Fibroblast of lung (primary cell): Measurements from ENCODE around the gene MPRIP. TPM values are rescaled to one million over a fixed set of nuclear protein-coding genes. Genes with fewer than 3 reads are reported as not detected.
"Not testable (repeated sequence)": the region's sequence is repeated elsewhere in the genome, so short reads cannot be mapped to it uniquely, and the experiment has no call there.

Source experiments
- DNase-seq, 2 donors: peaks; one replicate each; pipeline versions ENCODE4 v3.0.0 to v3.0.0-alpha.2; 2010; ENCODE audit warnings: low read depth in 2 of 2
- H2AFZ ChIP-seq: 2 replicates; pipeline ENCODE4 v1.5.1; 2012; ENCODE audit warnings: low read length, control low read depth, inconsistent platforms
- H3K27ac ChIP-seq: 2 replicates; pipeline ENCODE4 v1.5.1; 2011; ENCODE audit warnings: low read length, control low read depth; ENCODE audit not compliant: insufficient read depth
- H3K27me3 ChIP-seq: 2 replicates; pipeline ENCODE4 v1.5.1; 2011; ENCODE audit warnings: mild to moderate bottlenecking, low read length; ENCODE audit not compliant: control insufficient read depth, insufficient read depth
- H3K36me3 ChIP-seq: 2 replicates; pipeline ENCODE4 v1.5.1; 2011; ENCODE audit warnings: low read length; ENCODE audit not compliant: control insufficient read depth, insufficient read depth
- H3K4me1 ChIP-seq: 2 replicates; pipeline ENCODE4 v1.5.1; 2011; ENCODE audit warnings: low read length; ENCODE audit not compliant: control insufficient read depth, insufficient read depth; ENCODE audit errors: extremely low read depth
- H3K4me2 ChIP-seq: 2 replicates; pipeline ENCODE4 v1.5.1; 2011; ENCODE audit warnings: low read length, control low read depth; ENCODE audit not compliant: insufficient read depth; ENCODE audit errors: extremely low read depth
- H3K4me3 ChIP-seq, 4 experiments: fragments of 200-600 bp in 1 of 4; sonication (generic) in 1 of 4; replicated peaks in 1 of 4; 2 replicates each; pipeline ENCODE4 v1.5.1; 2011 to 2016; ENCODE audit warnings: low read length in 4 of 4, low read depth in 3 of 4, mild to moderate bottlenecking in 3 of 4, control low read depth in 2 of 4, inconsistent platforms in 1 of 4, mixed read lengths in 1 of 4; ENCODE audit not compliant: insufficient read depth in 1 of 4; ENCODE audit errors: control extremely low read depth in 1 of 4
- H3K79me2 ChIP-seq: 2 replicates; pipeline ENCODE4 v1.5.1; 2012; ENCODE audit warnings: mild to moderate bottlenecking, low read length, inconsistent platforms; ENCODE audit not compliant: control insufficient read depth, insufficient read depth
- H3K9ac ChIP-seq: 2 replicates; pipeline ENCODE4 v1.5.1; 2011; ENCODE audit warnings: mild to moderate bottlenecking, low read length, control low read depth; ENCODE audit not compliant: insufficient read depth
- H3K9me3 ChIP-seq: 2 replicates; pipeline ENCODE4 v1.5.1; 2012; ENCODE audit warnings: low read depth, low read length; ENCODE audit not compliant: control insufficient read depth, insufficient read depth
- H4K20me1 ChIP-seq: 2 replicates; pipeline ENCODE4 v1.5.1; 2011; ENCODE audit warnings: low read length; ENCODE audit not compliant: control insufficient read depth, insufficient read depth; ENCODE audit errors: extremely low read depth
- CTCF ChIP-seq, 2 donors: IDR thresholded peaks in 1 of 2; conservative IDR thresholded peaks in 1 of 2; 1 replicate in 1 of 2; 2 replicates in 1 of 2; pipeline ENCODE4 v1.5.1; 2011 to 2012; ENCODE audit warnings: low read length in 2 of 2, control low read depth in 1 of 2, inconsistent platforms in 1 of 2, low read depth in 1 of 2, mild to moderate bottlenecking in 1 of 2
- EZH2 ChIP-seq: IDR thresholded peaks from 2 replicates; pipeline ENCODE4 v1.5.1; 2012; ENCODE audit warnings: low read length, control low read depth, mild to moderate bottlenecking; ENCODE audit errors: missing control alignments
- polyA plus RNA-seq, 2 donors: library from polyadenylated mRNA; depleted of rRNA in 1 of 2; stranded (reverse) in 1 of 2; unstranded in 1 of 2; fragments of >200 nt; gene quantifications; 2 replicates each; pipeline ENCODE4 v1.2.1, GENCODE V29; 2011 to 2012; ENCODE audit warnings: missing spikeins in 1 of 2
- total RNA-seq: library from RNA; depleted of rRNA; stranded (reverse); fragments of >200 nt; gene quantifications from 2 replicates; pipeline ENCODE4 v1.2.1, GENCODE V29; 2014

MPRIP gene
- total and polyA plus RNA-seq, 2 donors (not counting 1 experiment from before 2014, with no cell fraction given), result 104 to 124 TPM

GRCh38 chr17:17001874-17002520, 40.3 kb upstream of the MPRIP start:
- Histone ChIP-seq H3K27ac (no peak overlapping the region), H3K4me2 (no peak overlapping the region), H3K4me3 (no peak overlapping the region), H3K9ac (no peak overlapping the region), H3K36me3 (no peaks in the 10 kb centered on the region), H3K79me2 (no peaks in the 10 kb centered on the region), H3K27me3 (peaks cover 2% of the 10 kb centered on the region), H3K4me1 (no peaks in the 10 kb centered on the region), H4K20me1 (no peaks in the 10 kb centered on the region), H3K9me3 (no peaks in the 10 kb centered on the region), H2AFZ (no peak overlapping the region)
- peak; percentile 37 to 58 for DNase-seq
- TF ChIP-seq CTCF (conservative IDR thresholded peaks at IDR 0.05 in 1 of 2, IDR thresholded peaks at IDR 0.05 in 1 of 2; ENCODE audit: low read depth in 1 of 2, low read length in 2 of 2) (peak; percentile 85 to 88), EZH2 (no peak)

DNA sequence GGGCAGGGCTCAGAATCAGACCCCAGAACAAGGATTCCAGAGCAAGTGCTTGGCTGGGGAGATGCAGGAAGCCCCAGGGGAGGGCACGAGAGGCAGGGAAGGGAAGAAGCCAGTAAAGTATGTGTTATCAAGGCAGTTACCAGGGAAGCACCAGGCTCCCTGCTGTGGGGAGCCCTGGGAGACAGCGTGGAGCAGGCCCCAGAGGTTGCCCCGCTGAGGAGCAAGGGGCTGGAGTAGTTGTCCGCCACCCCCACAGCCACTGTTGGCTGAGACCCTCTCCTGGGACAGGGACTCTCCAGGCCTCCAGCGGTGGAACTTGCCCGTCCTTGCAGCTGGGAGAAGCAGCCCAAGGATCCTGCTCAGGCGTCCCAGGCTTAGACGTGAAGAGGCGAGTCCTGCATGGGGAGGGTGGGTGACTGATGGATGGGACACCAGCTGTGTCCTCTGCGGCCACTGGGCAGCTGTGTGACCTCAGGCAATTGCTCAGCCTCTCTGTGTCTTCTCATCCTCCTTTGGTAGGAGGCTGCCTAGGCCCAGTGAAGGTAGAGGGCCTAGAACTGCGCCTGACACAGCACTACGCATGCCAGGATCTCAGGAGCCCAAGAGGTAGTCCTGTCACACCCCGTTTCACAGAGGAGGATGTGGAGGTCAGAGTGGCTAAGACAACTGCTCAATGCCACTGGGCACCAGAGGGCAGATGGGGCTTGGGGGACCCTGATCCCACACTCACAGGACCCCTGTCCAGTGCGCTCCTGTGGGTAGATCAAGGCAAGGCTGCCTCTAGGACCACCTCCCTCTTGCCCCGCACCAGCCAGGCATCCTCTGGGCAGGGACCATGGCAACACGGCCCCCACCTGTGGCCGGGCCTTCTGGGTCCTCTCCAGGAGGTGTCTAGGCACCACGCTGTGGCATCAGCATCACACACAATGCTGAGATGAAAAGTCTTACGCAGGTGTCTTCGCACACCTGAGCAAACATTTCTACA, 39.2 kb upstream of the MPRIP start:
- H3K36me3 ChIP-seq, DNase-seq, H3K4me2 ChIP-seq, H3K27me3 ChIP-seq, H3K27ac ChIP-seq, H3K4me1 ChIP-seq, H3K4me3 ChIP-seq, H3K79me2 ChIP-seq, H3K9ac ChIP-seq, H4K20me1 ChIP-seq, H2AFZ ChIP-seq, H3K9me3 ChIP-seq: not testable (repeated sequence)

DNA sequence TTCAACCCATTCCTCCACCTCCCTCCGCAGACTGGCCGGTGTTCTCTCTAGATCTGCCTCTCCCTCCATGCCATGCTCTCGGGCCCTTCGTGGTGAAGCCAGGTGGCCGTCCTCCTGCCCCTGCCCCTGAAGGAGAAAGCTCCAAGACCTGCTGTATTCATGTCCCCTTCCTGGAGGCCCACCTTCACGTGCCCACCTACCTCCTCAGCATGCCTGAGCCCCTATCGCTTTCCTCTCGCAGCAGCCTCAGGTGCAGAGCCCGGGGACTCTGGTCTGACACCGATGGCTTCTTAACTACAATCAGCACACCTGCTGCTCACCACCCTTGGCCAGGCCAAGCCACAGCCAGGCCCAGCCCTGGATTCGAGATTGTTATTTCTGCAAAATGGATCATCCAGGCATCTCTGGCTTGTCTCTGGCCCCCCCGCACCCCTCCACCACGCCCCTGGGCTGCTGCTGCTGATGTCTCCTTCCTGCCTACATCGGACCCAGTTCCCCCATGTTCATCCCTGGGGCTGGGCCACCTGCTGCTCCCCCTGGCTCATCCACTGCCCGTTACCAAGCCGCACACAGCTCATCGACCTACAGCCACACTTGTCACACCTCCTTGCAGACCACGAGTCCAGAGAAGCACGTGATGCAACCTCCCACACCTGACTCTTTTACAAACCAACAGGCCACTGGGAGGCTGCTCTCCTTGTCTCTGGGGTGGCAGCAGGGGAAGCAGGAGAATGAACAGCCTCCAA, 37.8 kb upstream of the MPRIP start:
- no peak for DNase-seq
- no peak overlapping the region for H3K4me2 ChIP-seq

DNA sequence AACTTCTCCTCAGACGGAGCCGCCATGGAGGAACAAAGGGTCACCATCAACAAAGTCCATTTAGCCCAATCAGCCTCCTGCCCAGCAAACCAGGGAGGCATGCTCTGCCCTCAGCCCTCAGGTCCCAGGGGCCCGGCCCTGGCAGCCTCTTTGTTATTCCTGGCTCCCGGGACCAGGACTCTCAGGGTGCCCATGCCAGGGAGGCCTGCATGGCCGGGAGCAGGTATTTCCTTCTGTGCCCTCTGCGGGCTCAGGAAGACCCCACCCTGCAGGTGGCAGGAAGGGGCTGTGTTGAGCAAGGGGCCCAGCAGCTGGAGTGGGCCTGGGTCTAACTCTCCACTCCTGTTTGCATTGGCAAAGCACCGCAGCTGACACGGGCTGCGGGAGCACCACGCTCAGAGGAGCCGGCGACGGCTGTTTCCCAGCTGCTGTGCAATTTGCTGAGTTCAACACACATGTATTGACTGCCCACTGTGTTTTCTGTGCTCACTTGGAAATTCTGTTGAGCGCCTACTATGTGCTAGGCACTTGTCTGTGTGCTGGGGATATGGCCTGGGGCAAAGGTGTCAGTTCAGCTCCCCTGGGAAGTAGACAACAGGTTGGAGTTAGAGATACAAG, 37.2 kb upstream of the MPRIP start:
- H3K79me2 ChIP-seq, H3K4me1 ChIP-seq, H3K9me3 ChIP-seq, H3K36me3 ChIP-seq, H3K27ac ChIP-seq, H3K4me3 ChIP-seq, H3K27me3 ChIP-seq, H4K20me1 ChIP-seq, H3K9ac ChIP-seq, DNase-seq, H3K4me2 ChIP-seq, H2AFZ ChIP-seq: not testable (repeated sequence)

More for the DNA sequence above, 37.8 kb upstream of the MPRIP start:
- TF ChIP-seq EZH2 (no peak), CTCF (conservative IDR thresholded peaks at IDR 0.05 in 1 of 2, IDR thresholded peaks at IDR 0.05 in 1 of 2; ENCODE audit: low read depth in 1 of 2, low read length in 2 of 2) (no peak)
- Histone ChIP-seq H3K9ac (no peak overlapping the region), H2AFZ (no peak overlapping the region), H3K27me3 (peaks cover 2% of the 10 kb centered on the region), H3K36me3 (no peaks in the 10 kb centered on the region), H3K4me1 (peaks cover 2% of the 10 kb centered on the region), H4K20me1 (no peaks in the 10 kb centered on the region), H3K4me3 (no peak overlapping the region), H3K79me2 (no peaks in the 10 kb centered on the region), H3K27ac (no peak overlapping the region), H3K9me3 (no peaks in the 10 kb centered on the region)
